ENCODE data around the gene PIGS.
"Not testable (repeated sequence)": the region's sequence is repeated elsewhere in the genome, so short reads cannot be mapped to it uniquely, and the experiment has no call there.

PIGS gene

GRCh38 chr17:28610376-28610775 is 39.1 kb upstream of the PIGS start:
- H4K91ac ChIP-seq (ENCODE audit: low read depth, low read length, poor library complexity): no peak overlapping the region
- H3K14ac ChIP-seq (ENCODE audit: low read length): no peak overlapping the region
- H3K36me3 ChIP-seq (replicated peaks in 1 of 2; ENCODE audit: control insufficient read depth in 2 of 2, insufficient read depth in 2 of 2, low read length in 2 of 2): peaks cover 33 to 90% of the 10 kb centered on the region in 2 donors
- H3K4me1 ChIP-seq (ENCODE audit: control insufficient read depth in 2 of 2, insufficient read depth in 1 of 2, low read depth in 1 of 2, low read length in 2 of 2): peaks cover 2 to 5% of the 10 kb centered on the region in 2 donors
- H3K4me3 ChIP-seq (ENCODE audit: low read length in 2 of 2): no peak overlapping the region
- no peak overlapping the region for H4K8ac ChIP-seq (ENCODE audit: low read depth, low read length)
- DNase-seq (ENCODE audit: low spot score): no peak
- H3K79me1 ChIP-seq (ENCODE audit: low read depth, low read length): no peaks in the 10 kb centered on the region
- H2BK120ac ChIP-seq (ENCODE audit: low read depth, low read length): no peak overlapping the region
- H3K27ac ChIP-seq (replicated peaks; ENCODE audit: low read length): no peak overlapping the region
- no peaks in the 10 kb centered on the region for H3K27me3 ChIP-seq (ENCODE audit: control insufficient read depth in 3 of 3, insufficient read depth in 3 of 3, low read depth in 1 of 3, low read length in 3 of 3)
- no peak overlapping the region for H3K9ac ChIP-seq (ENCODE audit: low read depth, low read length, poor library complexity)
- H2BK12ac ChIP-seq (ENCODE audit: low read length): no peak overlapping the region
- no CpG with 5 or more reads among the region's 8 CpGs for WGBS, 2 donors (ENCODE audit: extremely low coverage in 2 of 2, insufficient read length in 2 of 2, insufficient replicate concordance in 1 of 2)
- no peak overlapping the region for H3K4ac ChIP-seq (ENCODE audit: low read length)
- no peaks in the 10 kb centered on the region for H3K9me3 ChIP-seq (replicated peaks in 1 of 2; ENCODE audit: control insufficient read depth in 2 of 2, insufficient read depth in 1 of 2, low read depth in 1 of 2, low read length in 2 of 2)
- no peak overlapping the region for H2AK5ac ChIP-seq (ENCODE audit: low read depth, low read length)
- no peak overlapping the region for H2BK15ac ChIP-seq (ENCODE audit: low read length)
- no peak overlapping the region for H3K18ac ChIP-seq (ENCODE audit: low read length)
- no peak overlapping the region for H2BK5ac ChIP-seq (ENCODE audit: low read length)
- no peak overlapping the region for H2AFZ ChIP-seq (ENCODE audit: low read length)
- no peak overlapping the region for H3K4me2 ChIP-seq (ENCODE audit: insufficient read depth, low read length, poor library complexity, severe bottlenecking)
- no peak overlapping the region for H3K23ac ChIP-seq (ENCODE audit: low read depth, low read length, poor library complexity)

- H3K4me3 ChIP-seq (ENCODE audit: low read length in 2 of 2); H2AK5ac ChIP-seq (ENCODE audit: low read depth, low read length); H3K27me3 ChIP-seq (ENCODE audit: control insufficient read depth in 3 of 3, insufficient read depth in 3 of 3, low read depth in 1 of 3, low read length in 3 of 3); H3K14ac ChIP-seq (ENCODE audit: low read length); H3K27ac ChIP-seq (replicated peaks; ENCODE audit: low read length); H3K4me2 ChIP-seq (ENCODE audit: insufficient read depth, low read length, poor library complexity, severe bottlenecking); H3K9me3 ChIP-seq (replicated peaks in 1 of 2; ENCODE audit: control insufficient read depth in 2 of 2, insufficient read depth in 1 of 2, low read depth in 1 of 2, low read length in 2 of 2); H3K4ac ChIP-seq (ENCODE audit: low read length); H2BK120ac ChIP-seq (ENCODE audit: low read depth, low read length); H4K91ac ChIP-seq (ENCODE audit: low read depth, low read length, poor library complexity); H3K18ac ChIP-seq (ENCODE audit: low read length); H2BK5ac ChIP-seq (ENCODE audit: low read length); H3K79me1 ChIP-seq (ENCODE audit: low read depth, low read length); H3K9ac ChIP-seq (ENCODE audit: low read depth, low read length, poor library complexity); H2AFZ ChIP-seq (ENCODE audit: low read length); H3K23ac ChIP-seq (ENCODE audit: low read depth, low read length, poor library complexity); H4K8ac ChIP-seq (ENCODE audit: low read depth, low read length); DNase-seq (ENCODE audit: low spot score); H2BK15ac ChIP-seq (ENCODE audit: low read length); H2BK12ac ChIP-seq (ENCODE audit: low read length); H3K4me1 ChIP-seq (ENCODE audit: control insufficient read depth in 2 of 2, insufficient read depth in 1 of 2, low read depth in 1 of 2, low read length in 2 of 2): not testable (repeated sequence)
- no CpG with 5 or more reads among the region's 31 CpGs for WGBS, 2 donors (ENCODE audit: extremely low coverage in 2 of 2, insufficient read length in 2 of 2, insufficient replicate concordance in 1 of 2)
- H3K36me3 ChIP-seq (replicated peaks in 1 of 2; ENCODE audit: control insufficient read depth in 2 of 2, insufficient read depth in 2 of 2, low read length in 2 of 2): peaks cover 0 to 35% of the 10 kb centered on the region in 2 donors
Observed at GRCh38 chr17:28604031-28604430, 32.7 kb upstream of the PIGS start.

- Histone ChIP-seq H2AFZ (ENCODE audit: low read length) (peak overlapping the region; percentile 90), H3K9me3 (replicated peaks in 1 of 2; ENCODE audit: control insufficient read depth in 2 of 2, insufficient read depth in 1 of 2, low read depth in 1 of 2, low read length in 2 of 2) (no peaks in the 10 kb centered on the region), H3K4ac (ENCODE audit: low read length) (no peak overlapping the region), H3K18ac (ENCODE audit: low read length) (peak overlapping the region; percentile 80), H3K27me3 (ENCODE audit: control insufficient read depth in 3 of 3, insufficient read depth in 3 of 3, low read depth in 1 of 3, low read length in 3 of 3) (peaks cover 0 to 4% (median 0%) of the 10 kb centered on the region in 3 experiments), H3K23ac (ENCODE audit: low read depth, low read length, poor library complexity) (peak overlapping the region; percentile 97), H2BK15ac (ENCODE audit: low read length) (peak overlapping the region; percentile 62), H3K4me3 (ENCODE audit: low read length in 2 of 2) (peak overlapping the region; percentile 81 to 82), H3K36me3 (replicated peaks in 1 of 2; ENCODE audit: control insufficient read depth in 2 of 2, insufficient read depth in 2 of 2, low read length in 2 of 2) (peaks cover 2 to 38% of the 10 kb centered on the region in 2 donors), H3K14ac (ENCODE audit: low read length) (peak overlapping the region; percentile 97), H3K27ac (replicated peaks; ENCODE audit: low read length) (peak overlapping the region; percentile 44), H2AK5ac (ENCODE audit: low read depth, low read length) (no peak overlapping the region), H4K8ac (ENCODE audit: low read depth, low read length) (no peak overlapping the region), H4K91ac (ENCODE audit: low read depth, low read length, poor library complexity) (no peak overlapping the region), H3K4me2 (ENCODE audit: insufficient read depth, low read length, poor library complexity, severe bottlenecking) (peak overlapping the region; percentile 74), H3K9ac (ENCODE audit: low read depth, low read length, poor library complexity) (peak overlapping the region; percentile 88), H3K79me1 (ENCODE audit: low read depth, low read length) (peaks cover 2% of the 10 kb centered on the region), H3K4me1 (ENCODE audit: control insufficient read depth in 2 of 2, insufficient read depth in 1 of 2, low read depth in 1 of 2, low read length in 2 of 2) (peaks cover 9 to 12% of the 10 kb centered on the region in 2 donors), H2BK120ac (ENCODE audit: low read depth, low read length) (peak overlapping the region; percentile 87), H2BK12ac (ENCODE audit: low read length) (peak overlapping the region; percentile 75), H2BK5ac (ENCODE audit: low read length) (no peak overlapping the region)
- DNase-seq (ENCODE audit: low spot score): no peak
- no CpG with 5 or more reads among the region's 40 CpGs for WGBS, 2 donors (ENCODE audit: extremely low coverage in 2 of 2, insufficient read length in 2 of 2, insufficient replicate concordance in 1 of 2)
Observed at GRCh38 chr17:28599311-28600184, 28.2 kb upstream of the PIGS start.

GRCh38 chr17:28598799-28599310 is 27.5 kb upstream of the PIGS start, which contains the start of gene SPAG5:
Gene SPAG5, minus strand, starts transcription at chr17:28599025. Its CDS starts 79 bp downstream, at chr17:28598946.
- H2AFZ ChIP-seq (ENCODE audit: low read length): peak within 1 kb of the TSS; percentile 90
- no CpG with 5 or more reads among the region's 44 CpGs for WGBS, 2 donors (ENCODE audit: extremely low coverage in 2 of 2, insufficient read length in 2 of 2, insufficient replicate concordance in 1 of 2)
- peak within 1 kb of the TSS; percentile 97 for H3K23ac ChIP-seq (ENCODE audit: low read depth, low read length, poor library complexity)
- peak within 1 kb of the TSS; percentile 81 to 92 for H3K4me3 ChIP-seq (ENCODE audit: low read length in 2 of 2)
- no peak within 1 kb of the TSS for H2AK5ac ChIP-seq (ENCODE audit: low read depth, low read length)
- H3K9ac ChIP-seq (ENCODE audit: low read depth, low read length, poor library complexity): peak within 1 kb of the TSS; percentile 92
- H2BK12ac ChIP-seq (ENCODE audit: low read length): peak within 1 kb of the TSS; percentile 75
- H3K79me1 ChIP-seq (ENCODE audit: low read depth, low read length): peaks cover 2% of the 10 kb centered on the region
- peaks cover 0 to 4% (median 0%) of the 10 kb centered on the region in 3 experiments for H3K27me3 ChIP-seq (ENCODE audit: control insufficient read depth in 3 of 3, insufficient read depth in 3 of 3, low read depth in 1 of 3, low read length in 3 of 3)
- H3K27ac ChIP-seq (replicated peaks; ENCODE audit: low read length): peak within 1 kb of the TSS; percentile 60
- H3K4me1 ChIP-seq (ENCODE audit: control insufficient read depth in 2 of 2, insufficient read depth in 1 of 2, low read depth in 1 of 2, low read length in 2 of 2): peaks cover 9 to 12% of the 10 kb centered on the region in 2 donors
- no peak within 1 kb of the TSS for H4K91ac ChIP-seq (ENCODE audit: low read depth, low read length, poor library complexity)
- peak within 1 kb of the TSS; percentile 97 for H3K14ac ChIP-seq (ENCODE audit: low read length)
- DNase-seq (ENCODE audit: low spot score): peak; percentile 90
- H3K36me3 ChIP-seq (replicated peaks in 1 of 2; ENCODE audit: control insufficient read depth in 2 of 2, insufficient read depth in 2 of 2, low read length in 2 of 2): peaks cover 2 to 43% of the 10 kb centered on the region in 2 donors
- peak within 1 kb of the TSS; percentile 98 for H2BK5ac ChIP-seq (ENCODE audit: low read length)
- peak within 1 kb of the TSS; percentile 74 for H3K4me2 ChIP-seq (ENCODE audit: insufficient read depth, low read length, poor library complexity, severe bottlenecking)
- peak within 1 kb of the TSS; percentile 95 for H3K4ac ChIP-seq (ENCODE audit: low read length)
- H3K18ac ChIP-seq (ENCODE audit: low read length): peak within 1 kb of the TSS; percentile 96
- H4K8ac ChIP-seq (ENCODE audit: low read depth, low read length): no peak within 1 kb of the TSS
- no peaks in the 10 kb centered on the region for H3K9me3 ChIP-seq (replicated peaks in 1 of 2; ENCODE audit: control insufficient read depth in 2 of 2, insufficient read depth in 1 of 2, low read depth in 1 of 2, low read length in 2 of 2)
- H2BK120ac ChIP-seq (ENCODE audit: low read depth, low read length): peak within 1 kb of the TSS; percentile 87
- peak within 1 kb of the TSS; percentile 62 for H2BK15ac ChIP-seq (ENCODE audit: low read length)

All from neuronal stem cell (in vitro differentiated cells).